SH-SY5Y (cell line): ENCODE data around the gene DENND4C.

Experiments used
- GATA2 ChIP-seq: IDR thresholded peaks from 2 replicates; pipeline ENCODE4 v1.6.1; 2011; ENCODE audit warnings: mild to moderate bottlenecking, low read depth, low read length
- GATA3 ChIP-seq: IDR thresholded peaks from 2 replicates; pipeline ENCODE4 v1.6.1; 2011; ENCODE audit warnings: low read depth, mild to moderate bottlenecking, low read length, moderate library complexity

The DENND4C gene

GRCh38 chr9:19290103-19290502 is 59.6 kb downstream of the DENND4C start:
- no peak for TF ChIP-seq GATA3
- TF ChIP-seq GATA2, result no peak

DNA sequence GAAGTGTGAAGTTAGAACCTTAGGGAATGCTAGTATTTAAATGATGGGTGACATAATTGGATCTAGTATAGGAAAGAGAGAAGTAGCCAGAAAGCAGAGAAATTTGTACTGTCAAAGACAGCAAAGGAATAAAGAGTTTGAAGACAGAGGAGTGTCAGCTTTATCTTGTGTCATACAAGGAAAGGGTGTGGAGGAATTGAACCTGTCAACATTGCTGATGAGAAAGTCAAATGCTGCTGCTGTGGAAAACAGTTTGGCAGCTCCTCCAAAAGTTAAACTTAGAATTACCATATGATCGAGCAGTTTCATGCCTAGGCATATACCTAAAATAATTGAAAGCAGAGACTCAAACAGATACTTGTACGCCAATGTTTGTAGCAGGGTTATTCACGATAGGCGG is 63.7 kb downstream of the DENND4C start:
- TF ChIP-seq GATA3 (no peak), GATA2 (no peak)

GRCh38 chr9:19298436-19299000 is 68.0 kb downstream of the DENND4C start:
- TF ChIP-seq GATA2 (no peak), GATA3 (no peak)

GRCh38 chr9:19303216-19303615 is 72.7 kb downstream of the DENND4C start:
- TF ChIP-seq GATA3 (no peak), GATA2 (no peak)

GRCh38 chr9:19306568-19306967 is 76.1 kb downstream of the DENND4C start:
- TF ChIP-seq GATA2 (no peak), GATA3 (no peak)

- no peak for TF ChIP-seq GATA3
These were observed 79.8 kb downstream of the DENND4C start for GRCh38 chr9:19310246-19310645.

DNA sequence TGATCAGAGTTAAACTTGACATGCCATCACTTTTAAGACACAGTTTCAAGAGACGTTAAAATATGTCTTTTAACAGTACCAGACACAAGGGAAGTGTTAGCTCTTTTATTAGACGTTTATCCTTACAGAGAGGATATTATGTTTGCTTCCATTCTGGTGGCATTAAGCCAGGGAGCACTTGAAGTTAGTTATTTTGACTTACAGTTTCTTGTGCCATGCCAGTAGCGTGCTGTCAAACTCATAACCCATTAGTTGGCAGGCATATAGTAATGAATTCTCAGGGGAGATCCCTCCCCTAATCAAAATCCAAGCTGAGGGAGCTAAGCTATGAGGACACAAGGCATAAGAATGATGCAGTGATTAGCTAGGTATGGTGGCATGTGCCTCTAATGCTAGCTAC is 83.1 kb downstream of the DENND4C start:
- TF ChIP-seq GATA2, result no peak
- TF ChIP-seq GATA3, result no peak

GRCh38 chr9:19320495-19320894 is 90.0 kb downstream of the DENND4C start:
- TF ChIP-seq GATA2, result no peak
- TF ChIP-seq GATA3, result no peak

DNA sequence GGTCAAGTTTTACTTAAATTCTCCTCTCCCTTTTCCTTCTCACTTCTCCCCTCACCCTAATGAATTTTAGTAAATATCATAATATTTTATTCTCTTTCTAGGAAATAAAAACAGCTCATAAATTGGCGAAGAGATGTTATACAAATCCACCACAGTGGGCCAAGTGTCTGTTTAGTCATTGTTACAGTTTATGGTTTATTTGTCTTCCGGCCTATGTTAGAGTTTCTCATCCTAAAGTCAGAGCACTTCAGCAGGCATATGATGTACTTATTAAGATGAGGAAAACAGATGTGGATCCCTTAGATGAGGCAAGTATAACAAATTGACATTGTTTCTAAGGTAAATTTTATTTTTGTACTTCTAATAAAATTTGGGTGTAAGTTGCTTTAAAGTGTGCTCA is 101.4 kb downstream of the DENND4C start:
- TF ChIP-seq GATA2 (no peak), GATA3 (no peak)

DNA sequence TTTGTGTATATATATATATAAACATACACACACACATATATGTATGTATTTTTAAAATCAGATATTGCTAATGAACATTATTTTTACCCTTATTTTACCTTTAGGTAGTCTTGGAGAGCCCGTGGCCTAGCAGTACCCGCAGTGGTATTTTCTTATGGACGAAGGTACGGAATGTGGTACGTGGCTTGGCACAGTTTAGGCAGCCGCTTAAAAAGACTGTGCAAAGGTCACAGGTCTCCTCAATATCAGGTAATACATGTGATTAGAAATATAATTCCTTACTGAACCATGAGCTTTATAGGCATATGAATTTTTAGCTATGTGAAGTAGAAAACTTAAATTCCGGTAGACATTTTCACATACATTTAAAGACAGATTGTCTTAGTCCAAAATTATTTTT is 105.7 kb downstream of the DENND4C start:
- TF ChIP-seq GATA3 (no peak), GATA2 (no peak)

DNA sequence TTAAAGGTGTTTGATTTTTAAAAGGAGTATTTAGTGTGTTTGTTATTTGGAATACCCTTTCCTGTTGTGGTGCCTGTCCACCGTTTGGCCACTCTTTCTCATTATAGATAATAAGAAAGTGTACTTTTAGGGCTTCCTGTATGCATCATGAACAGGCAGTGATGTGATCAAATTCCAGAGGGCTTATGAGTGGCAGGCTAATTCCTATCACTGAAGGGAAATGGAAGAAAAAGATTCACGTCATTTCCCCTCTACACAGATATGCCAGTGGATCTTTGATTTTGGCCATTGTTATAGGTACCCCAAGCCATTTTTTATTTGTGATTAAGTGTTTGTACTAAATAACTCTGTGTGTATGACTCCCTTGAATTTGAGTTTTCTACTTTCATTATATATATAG is 112.5 kb downstream of the DENND4C start:
- no peak for TF ChIP-seq GATA3
- TF ChIP-seq GATA2, result no peak

GRCh38 chr9:19358701-19359100 is 128.2 kb downstream of the DENND4C start:
- TF ChIP-seq GATA3 (no peak), GATA2 (no peak)

DNA sequence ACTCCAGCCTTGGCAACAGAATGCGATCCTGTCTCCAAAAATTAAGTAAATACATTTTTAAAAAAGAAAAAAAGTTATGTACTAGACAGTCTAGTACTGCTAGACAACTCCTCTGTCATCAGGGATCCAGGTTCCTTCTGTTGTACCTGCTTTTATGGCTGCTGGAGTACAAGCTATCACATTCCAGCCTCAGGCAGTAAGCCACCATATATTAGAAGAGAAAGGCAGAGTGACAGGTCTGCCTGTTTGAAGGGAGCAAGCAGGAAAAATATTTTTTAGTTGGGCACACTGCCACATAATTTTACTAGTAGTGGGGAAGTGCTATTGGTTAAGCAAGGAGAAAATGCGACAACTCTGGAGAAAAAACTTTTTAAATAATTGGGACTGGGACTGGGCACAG is 138.6 kb downstream of the DENND4C start:
- no peak for TF ChIP-seq GATA2
- TF ChIP-seq GATA3, result no peak

- TF ChIP-seq GATA2, result no peak
- TF ChIP-seq GATA3, result no peak
These were observed 141.4 kb downstream of the DENND4C start for GRCh38 chr9:19371942-19372341.

DNA sequence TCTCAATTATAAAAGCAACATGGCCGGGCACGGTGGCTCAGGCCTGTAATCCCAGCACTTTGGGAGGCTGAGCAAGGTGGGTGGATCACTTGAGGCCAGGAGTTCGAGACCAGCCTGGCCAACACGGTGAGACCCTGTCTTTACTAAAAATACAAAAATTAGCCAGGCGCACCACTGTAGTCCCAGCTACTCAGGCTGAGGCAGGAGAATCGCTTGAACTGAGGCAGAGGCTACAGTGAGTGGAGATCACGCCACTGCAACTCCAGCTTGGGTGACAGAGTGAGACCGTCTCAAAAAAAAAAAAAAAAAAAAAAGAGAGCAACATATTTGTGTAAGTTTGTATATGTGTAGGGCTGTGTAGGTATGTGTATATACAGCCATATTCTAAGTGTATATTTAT is 142.1 kb downstream of the DENND4C start:
- TF ChIP-seq GATA3 (no peak), GATA2 (no peak)

DNA sequence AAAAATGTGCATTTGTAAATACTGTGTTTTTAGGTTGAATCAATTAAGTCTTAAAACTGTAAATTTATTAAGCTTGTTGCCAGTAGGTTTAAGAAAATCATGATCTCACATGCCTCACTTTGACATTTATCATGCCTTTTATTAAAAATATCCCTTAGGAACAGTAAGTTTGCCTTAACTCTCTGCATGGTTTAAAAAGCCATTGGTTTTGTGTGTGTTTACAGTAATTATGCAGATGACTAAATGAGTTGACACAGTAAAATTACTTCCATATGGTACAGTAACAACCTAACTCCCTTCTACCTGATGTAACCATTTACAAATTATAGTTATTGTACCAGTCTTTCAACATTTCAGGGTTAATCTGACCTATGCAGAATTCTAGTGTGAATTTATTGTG is 143.0 kb downstream of the DENND4C start:
- TF ChIP-seq GATA3 (no peak), GATA2 (no peak)

- no peak for TF ChIP-seq GATA2
- no peak for TF ChIP-seq GATA3
These were observed 145.0 kb downstream of the DENND4C start for GRCh38 chr9:19375538-19375937.
